CD4-positive, alpha-beta T cell treated with Interleukin-17A for 1 hour (primary cell): ENCODE results near the gene NREP.
"Not testable (repeated sequence)": the region's sequence is repeated elsewhere in the genome, so short reads cannot be mapped to it uniquely, and the experiment has no call there.

Source experiments
- DNase-seq: peaks from one replicate; pipeline ENCODE4 v3.0.0-alpha.2; 2020

NREP gene

DNA sequence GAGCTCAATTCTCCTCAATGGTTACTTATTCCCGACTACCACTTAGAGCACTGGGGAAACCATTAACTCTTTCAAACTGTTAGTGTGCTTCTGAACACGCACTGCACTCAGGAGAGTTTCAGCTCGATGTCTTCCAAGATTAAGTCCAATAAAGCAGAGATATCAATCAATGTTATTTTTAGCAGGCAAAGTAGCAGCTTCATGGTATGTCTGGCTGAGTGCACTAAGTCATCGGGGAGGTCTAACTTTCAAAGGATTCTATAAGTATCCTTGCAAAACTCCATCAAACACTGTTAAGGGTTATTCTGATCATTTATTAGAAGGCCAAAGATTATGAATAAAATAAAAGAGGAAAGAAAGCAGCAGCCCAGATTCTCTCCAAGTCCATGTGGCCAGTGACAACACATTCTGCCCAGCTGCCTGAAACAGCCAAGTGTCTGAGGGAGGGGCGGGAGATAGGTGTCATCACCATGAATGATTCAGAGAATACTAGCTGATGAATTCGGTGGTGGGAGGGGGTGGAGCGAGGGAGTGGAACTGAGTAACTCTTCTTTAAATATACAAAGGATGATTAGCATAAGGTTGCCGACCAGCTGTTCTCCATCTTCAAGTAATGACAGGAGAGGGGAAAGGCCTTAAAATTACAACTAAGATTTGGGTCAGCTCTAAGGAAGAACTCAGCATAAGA, 21.3 kb downstream of the NREP start:
- no peak for DNase-seq

DNA sequence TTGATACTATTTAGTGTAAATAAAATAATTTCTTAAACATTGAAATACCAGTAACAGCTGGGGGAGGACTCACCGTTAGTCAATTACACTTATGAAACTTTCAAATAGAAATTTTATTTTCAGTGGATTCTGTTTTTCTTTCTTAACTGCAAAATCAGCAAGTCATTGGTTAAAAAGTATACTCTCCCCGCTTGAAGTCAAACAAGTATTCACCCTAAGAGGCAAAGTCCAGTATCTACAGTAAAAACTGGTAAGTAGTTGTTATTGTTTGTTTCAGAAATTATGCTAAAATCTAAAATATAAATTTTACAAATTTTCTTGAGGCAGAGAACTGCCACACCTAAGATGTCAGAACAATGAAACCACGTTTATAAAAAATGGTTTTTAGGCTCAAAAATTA, 22.4 kb downstream of the NREP start:
- no peak for DNase-seq

DNA sequence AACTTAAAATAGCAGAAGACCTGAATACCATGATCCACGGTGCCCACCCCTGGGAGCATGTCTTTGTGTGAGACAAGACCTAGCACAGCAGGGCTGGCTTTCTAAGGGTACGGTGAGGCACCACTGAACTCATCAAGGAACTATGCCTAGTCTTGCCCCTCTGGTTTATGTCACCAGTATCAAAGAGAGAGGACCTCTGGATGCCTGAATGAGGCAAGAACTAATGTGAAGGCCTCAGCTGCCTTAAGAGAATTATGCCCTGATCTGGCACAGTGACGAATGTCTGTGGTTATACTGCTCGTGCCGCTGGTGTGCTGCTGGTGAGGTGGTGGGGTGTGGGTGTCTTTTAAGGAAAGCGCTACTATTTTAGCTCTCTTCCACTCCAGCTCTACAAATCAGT, 23.0 kb downstream of the NREP start:
- no peak for DNase-seq

DNA sequence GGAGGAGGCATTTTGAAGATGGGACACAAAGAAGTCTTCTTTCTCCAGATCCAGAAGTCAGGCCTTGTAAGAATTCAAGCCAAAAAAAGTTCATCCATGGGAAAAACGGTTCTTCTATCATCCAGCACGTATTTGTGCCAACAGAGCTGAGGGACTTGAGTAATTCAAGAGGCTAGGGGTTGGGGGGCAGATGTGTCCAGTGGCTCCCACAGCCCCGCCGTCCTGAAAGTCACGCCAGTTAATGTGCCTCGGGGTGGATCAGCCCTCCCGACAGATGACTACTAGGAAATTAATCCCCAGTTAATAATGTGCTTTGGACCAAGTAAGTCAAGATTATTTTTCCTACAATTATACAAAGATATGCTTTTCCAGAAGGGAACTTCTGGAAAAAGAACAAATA, 23.4 kb downstream of the NREP start:
- no peak for DNase-seq

DNA sequence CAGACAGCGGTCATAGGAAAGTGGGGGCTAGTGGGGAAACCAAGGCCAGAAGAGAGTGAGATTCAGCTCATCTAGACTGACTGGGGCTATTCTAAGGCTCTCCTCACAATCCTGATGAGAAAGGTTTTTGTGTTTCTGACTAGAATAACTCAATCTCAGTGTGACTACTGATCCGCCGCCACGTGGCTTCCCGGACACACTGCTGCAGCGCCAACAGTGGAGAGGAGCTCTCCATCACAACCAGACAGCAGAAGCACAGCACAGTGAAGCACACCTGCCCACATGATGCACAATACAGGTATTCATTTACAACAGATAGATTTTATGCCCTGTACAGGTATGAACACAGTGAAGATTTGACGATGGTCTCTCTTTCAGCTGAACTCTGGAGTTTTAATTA, 25.4 kb downstream of the NREP start:
- no peak for DNase-seq

DNA sequence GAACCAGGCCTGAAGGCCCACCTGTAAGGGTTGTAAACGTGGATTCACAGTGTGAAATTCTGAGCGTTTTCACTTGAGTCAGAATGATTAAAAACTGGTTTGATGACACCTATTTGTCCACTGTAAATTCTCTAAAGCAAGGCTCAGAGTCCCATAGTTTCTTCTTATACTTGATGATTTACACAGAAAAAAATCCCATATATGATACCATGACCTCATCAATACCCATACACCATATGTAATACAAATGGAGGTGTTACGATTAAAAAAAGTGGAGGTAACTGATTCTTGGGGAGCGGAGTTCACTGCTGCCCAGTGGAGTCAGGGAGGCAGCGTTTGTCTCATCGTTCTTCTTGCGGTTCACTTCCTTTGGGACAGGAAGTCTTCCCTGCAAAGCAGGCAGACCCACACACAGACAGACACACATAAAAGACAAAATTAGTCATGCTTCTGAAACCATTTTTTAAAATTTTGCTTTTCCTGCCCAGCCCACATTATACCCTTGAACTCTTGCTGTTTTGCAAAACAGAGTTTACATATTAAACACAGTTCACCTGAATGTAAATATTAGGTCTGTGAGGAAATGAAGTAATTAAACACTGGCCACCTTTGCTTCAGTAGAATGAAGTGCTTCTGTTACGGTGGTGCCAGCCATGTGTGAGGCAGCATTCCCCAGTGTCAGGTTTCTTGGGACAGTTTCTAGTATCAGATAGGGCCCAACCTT, 26.2 kb downstream of the NREP start:
- DNase-seq = no peak

DNA sequence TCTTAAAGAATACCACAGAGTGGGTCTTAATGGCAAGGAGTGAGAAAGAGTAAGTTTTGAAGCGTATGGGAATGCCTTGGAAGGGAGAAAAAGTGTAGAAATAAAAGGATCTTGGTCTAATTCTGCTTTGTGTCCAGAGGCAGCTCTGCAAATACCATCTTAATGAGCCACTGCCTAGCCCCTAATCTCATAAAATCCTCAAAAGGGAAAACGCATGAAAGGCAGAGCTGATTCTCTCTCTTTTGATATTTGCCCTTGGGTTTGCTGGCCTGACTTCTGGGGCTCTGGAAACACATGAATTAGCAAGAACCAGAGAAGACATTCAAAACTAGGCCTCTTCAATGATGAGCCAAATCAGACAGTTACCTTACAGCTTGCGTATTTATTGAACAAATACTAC, 28.1 kb downstream of the NREP start:
- DNase-seq = no peak

DNA sequence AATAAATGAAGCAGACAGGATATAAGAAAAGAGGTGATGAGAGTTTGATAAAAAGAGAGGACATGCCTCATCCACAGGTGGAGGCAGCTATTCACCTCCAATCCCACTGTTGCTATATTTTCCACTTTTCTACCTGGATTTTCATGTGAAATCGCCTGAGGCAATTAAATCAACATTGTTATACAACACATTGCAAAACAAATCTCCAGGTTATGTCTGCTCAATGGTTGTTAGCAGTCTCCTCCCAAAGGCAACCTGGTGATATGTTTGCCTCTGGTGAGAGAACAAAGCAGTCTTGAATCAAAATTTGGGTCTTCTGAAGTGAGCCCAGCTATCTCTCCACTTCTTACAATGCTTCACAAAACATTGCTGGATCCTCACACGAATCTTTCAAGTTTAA, 30.0 kb downstream of the NREP start:
- DNase-seq = no peak

DNA sequence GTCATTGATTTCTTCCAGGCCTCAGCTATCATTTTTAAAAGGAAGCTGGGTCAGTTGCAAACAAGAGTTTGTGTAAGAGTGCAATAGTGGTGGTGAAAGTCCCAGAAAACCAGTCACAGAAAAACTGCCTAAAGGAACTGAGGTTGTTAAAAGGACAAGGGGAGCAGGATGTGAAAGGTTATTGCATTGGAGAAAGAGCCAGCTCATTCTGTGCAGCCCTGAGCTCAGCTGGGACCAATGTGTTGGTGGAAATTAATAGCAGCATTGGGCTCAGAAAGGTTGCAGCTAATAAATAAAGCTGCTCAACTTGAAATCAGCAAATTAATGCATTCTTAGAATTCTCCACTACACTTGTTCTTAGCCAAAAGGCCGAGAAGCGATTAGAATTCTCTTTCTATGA, 34.9 kb downstream of the NREP start:
- DNase-seq = no peak

DNA sequence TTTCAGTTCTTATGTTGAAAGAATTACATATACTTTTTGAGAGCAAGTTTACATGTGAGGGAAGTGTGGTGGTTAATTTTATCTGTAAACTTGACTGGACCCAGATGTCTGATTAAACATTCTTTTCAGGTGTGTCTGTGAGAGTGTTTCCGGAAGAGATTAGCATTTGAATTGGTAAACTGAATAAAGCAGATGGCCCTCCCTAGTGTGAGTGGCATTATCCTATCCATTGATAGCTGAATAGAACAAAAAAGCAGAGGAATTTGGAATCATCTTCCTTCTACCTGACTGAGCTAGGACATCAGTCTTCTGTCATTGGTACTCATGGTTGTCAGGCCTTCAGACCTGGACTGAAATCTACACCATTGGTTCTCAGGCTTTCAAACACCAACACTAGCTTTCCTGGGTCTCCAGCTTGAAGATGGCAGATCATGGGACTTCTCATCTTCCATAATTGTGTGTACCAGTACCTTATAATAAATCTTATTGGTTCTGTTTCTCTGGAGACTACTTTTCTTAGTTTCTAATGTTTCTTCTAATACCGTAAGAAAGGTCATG, 36.6 kb downstream of the NREP start:
- no peak for DNase-seq

DNA sequence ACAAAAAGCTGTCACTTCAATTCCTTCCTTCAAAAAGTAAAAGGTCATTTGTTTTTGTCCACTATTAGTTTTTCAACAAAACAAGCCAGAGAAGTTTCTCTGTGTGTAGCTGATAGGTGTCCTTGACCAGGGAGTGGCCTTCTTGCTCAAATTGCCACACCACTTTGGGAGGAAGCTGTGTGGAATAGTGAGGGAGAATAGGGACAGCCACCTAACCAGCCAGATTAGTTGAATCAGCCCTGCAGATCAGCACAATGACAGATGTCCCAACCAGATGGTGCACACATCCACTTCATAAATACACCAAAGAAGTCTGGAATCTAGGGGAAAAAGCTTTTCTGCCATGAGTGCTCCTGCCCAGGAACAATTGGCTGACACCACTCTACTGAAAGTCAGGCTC, 37.2 kb downstream of the NREP start:
- DNase-seq = no peak

DNA sequence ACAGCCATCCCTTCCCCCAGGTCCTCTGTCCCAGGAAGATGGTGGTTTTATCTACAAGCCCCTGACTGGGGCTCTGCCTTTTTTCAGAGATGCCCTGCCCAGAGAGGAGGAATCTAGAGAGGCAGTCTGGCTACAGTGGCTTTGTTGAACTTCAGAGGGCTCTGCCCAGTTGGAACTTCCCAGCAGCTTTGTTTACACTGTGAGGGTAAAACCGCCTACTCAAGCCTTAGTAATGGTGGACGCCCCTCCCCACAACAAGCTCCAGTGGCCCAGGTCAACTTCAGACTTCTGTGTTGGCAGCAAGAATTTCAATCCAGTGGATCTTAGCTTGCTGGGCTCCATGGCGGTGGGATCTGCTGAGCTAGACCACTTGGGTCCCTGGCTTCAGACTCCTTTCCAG, 40.2 kb downstream of the NREP start:
- not testable (repeated sequence) for DNase-seq

DNA sequence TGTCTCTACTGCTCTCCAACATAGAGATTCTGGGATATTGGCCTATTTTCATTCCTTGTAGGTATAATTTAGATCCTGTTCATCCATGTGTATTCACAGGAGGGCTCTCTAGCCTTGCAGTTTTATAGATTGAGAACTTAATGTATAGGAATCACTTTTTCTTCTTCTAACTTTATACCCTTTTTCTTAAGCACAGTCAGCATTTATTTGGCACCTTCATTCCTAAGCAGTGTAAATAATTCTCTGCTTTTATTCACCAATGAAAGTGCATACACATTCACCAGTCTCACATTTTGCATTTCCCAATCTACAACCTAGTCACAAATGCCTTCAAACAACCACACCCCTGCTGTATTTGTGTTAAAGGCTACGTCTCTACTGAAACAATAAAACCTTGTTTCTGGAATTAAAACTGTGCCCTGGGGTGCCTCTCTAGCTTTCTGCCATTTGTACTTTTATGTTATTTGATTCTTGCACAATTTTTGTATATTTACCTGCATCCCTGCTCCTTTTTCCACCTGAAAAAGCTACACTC, 49.3 kb downstream of the NREP start:
- no peak for DNase-seq

DNA sequence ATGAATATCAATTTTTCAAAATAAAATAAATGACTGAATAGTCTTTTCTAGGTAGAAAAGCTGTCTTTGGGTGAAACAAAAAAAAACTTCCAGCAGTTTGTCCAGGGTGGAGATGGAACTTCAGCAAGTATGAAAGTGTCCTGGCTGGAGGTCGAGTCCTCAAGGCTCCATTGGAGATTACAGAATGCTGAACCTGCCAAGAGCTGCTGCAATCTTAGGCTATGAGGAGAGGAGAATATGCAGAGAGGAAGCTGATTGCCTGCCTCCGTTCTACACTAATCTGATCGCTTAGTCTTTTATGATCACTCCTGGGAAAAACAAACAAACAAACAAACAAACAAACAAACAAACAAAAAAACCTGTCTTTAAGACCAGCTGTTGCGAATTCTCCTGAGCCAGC, 50.6 kb downstream of the NREP start:
- DNase-seq = no peak

DNA sequence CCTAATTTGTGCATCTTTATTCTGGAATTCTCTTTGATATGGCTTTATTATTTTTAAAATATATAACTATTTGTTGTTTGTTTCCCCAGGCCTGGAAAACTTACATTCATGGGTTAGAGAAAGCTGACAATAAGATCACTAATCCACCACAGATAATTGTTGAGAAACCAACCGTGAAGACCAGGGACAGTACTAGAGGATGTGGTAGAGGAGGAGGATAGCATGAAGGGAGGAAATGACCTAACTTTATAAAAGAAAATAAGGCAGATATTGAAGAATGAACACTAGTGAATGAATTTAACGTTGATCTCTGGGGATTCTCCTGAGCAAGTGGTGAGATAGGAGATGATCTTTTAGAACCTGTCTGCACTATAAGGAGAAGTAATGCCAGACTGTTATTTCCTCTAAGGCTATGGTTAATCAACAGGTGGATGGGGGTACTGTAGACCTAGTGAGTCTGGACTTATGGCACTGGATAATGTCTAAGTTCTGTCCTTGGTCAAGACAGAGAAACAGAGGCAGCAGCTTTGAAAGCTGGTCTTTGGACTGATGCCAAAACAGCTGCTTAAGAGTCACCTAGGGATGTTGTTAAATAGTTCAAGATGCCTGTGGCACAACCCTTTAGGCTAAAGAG, 52.4 kb downstream of the NREP start:
- no peak for DNase-seq

DNA sequence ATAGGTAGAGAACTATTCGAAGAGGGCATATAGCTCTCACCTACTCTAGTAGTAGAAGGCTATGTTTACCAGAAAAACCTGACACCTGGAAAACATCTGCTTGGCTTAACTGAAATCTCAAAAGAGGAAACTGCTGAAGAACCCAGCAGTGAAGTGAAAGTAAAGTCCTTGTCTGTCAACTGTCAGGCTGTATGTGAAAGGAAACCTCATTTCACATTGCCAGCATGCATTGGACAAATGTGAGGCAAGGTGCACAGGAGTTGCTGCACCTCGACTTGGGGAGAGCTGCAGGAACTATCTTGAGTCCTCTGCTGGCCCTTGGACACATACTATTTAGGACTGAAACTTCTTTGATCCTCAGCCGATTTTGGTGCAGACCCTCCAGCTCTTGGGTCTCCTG, 53.3 kb downstream of the NREP start:
- DNase-seq = no peak

DNA sequence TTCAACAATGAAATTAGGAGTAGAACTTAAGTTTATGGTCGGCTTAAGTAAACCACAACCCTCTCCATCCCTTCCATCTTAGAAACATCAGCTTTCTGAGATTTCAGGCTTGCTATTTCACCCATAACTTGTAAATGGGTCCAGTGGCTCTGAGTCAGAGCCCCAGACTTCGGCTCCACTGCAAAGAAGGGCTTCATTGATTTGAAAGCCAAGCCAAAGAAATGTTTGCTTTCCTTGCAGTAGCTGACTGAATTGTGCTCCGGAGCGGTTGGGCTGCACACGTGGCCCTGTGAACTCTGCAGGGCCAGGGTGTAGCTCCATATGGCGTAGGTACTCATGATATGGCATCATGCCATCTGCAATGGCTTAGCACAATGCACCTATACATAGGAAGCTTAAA, 57.0 kb downstream of the NREP start:
- no peak for DNase-seq

DNA sequence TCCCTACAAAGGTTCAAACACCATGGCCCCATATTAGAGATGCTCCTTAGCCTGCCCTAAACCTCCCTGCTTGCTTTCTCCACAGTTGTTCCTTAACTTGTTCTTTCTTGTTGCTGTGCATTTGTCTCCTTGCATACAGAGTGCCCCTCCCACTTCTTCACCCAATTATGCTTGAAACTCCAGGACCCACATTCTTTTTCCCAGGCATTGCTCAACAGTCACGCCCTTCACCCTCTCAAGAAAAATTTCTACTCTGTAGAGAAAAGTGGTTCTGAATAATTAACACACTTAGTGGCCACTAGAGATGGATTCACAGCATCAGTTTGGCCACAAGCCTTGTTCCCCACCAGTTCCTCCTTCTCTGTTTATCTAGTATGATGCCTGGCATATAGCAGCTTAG, 57.7 kb downstream of the NREP start:
- no peak for DNase-seq

DNA sequence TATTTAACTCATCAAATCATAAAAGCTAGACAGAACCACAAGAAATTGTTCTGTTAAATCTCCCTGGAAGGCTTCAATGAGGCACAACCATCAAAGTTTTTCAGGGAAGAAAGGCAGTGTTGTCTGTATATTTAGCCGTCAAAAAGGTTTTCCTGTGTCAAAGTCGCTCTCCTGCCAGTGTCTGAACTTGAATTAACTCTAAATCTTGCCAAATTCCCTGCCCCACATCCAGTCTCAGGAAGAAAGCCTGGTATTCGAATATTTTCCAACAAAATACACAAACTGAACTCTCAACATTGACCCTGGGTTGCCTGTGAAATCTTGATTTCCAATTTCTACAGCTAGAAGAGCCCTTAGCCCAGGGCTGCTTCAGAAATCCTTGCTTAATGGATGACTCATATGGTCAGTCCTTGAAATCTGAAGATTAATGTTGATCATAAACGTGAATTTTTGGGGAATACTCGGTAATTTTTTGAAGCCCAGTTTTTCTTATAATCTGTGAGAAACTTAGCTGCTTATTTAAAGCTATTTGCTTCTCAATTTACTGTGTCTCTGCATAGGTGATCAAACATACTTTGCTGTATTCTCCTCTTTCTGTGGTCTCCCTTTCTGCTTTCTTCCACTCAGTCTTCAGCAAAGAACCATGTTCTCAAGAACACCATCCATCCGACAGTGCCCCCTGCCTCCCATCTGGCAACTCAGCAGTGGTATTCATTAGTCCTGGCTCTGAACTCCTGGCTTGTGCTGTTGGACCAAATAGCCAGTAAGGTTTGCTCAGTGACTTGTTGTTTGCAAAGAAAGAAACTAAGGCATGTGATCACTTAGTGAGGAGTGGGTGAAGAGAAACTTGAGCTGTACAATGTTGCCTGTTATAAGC, 58.9 kb downstream of the NREP start:
- no peak for DNase-seq

DNA sequence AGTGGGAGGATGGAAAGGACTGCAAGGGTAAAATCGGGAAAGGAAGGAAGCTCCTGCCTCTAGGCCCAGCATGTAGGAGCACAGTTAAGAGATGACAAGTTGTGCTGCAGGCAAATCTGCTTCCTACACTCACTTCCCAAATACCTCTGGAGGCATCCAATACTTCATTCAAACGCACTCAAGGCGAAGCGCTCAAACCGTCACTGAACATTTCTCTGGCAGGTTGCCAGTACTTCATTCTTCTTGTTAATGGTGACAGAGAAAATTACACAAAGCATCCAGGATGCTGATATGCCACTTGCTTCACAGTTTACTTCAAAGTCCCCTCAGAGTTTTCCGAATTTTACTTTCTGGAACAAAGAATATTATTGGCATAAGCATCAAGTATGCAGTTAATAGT, 59.8 kb downstream of the NREP start:
- no peak for DNase-seq

DNA sequence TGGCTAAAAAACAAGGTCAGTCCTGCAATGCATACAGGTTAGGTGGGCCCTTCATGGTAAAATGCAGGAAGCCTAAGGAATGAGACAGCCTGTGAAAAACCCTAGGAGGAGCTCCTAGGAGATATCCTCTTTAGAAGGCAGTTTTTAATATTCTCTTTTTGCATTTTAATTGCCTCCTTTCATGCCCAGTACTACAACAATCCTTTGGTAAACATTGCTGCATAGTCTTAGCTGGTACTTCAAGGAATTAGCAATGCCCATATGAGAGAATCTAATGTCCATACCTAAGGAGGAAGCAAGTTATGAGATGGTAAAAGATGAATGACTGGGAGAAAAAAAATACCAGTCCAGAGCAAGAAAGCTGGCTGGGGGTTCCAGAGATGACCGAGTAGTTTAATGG, 61.0 kb downstream of the NREP start:
- DNase-seq = no peak

DNA sequence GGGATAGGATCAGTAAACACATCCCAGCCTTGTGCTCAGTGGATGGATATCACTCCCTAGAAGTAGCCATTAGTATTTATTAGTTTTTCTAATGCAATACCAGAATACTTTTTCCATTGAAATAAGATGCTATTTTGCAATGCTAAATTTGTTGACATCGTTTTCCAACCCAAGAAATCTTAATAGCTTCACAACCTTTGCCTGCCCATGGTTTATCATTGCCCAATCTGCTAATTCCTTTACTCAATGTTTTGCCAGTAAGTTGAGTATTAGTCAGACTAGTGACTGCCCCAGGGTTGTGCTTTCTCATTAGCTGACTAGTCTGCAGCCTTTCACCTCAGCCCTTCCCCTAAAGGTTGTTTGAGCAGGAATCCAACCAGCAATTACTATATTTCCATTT, 62.9 kb downstream of the NREP start:
- no peak for DNase-seq

DNA sequence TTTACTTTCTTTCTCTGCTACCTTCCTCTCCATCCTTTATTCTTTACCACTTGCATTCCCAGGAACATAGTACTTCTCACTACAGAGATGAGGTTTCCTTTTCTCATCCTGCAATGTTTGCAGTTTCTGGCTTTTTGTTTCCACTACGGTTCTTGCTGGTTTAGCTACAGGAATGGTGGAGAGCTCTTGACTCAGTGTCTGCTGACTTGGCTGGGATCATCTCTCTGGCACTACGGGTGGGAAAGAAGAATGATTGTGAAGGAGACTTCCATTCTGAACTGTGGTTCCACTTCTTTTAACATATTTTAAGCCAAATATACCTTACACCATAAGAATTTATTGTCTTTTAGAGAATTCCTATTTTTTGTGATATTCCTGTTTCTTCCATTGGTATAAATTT, 65.1 kb downstream of the NREP start:
- no peak for DNase-seq
